HG02759 (cell line): Measurements from ENCODE around the gene HS3ST2.

Experiments used
- ATAC-seq: cut with Tn5 transposase; IDR thresholded peaks from one replicate; pipeline ENCODE4 v1.9.1; 2021; ENCODE audit warnings: mild to moderate bottlenecking, moderate library complexity; ENCODE audit not compliant: unreplicated experiment

Gene HS3ST2

DNA sequence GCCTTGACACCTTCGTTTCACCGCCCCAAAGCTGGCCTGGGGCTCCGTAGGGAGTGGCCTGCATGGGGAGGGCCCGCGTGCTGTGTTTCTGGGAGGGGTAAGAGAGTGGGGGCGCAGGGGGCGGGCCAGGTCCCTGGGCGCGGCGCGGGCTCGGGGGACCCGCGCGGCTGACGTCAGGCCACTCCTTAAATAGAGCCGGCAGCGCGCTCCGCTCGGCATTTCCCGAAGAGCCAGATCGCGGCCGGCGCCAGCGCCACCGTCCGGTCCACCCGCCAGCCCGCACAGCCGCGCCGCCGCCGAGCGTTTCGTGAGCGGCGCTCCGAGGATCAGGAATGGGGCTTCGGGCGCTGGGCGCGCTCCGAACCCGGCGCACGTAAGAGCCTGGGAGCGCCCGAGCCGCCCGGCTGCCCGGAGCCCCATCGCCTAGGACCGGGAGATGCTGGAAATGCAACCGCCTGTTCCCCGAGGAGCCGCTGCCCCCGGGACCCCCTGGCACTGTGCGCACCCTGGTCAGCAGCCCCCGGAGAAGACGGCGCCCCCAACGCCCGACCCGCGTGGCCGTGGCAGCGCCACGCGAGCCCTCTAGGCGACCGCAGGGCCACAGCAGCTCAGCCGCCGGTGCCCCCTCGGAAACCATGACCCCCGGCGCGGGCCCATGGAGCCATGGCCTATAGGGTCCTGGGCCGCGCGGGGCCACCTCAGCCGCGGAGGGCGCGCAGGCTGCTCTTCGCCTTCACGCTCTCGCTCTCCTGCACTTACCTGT, at the start of gene HS3ST2:
HS3ST2 (plus strand) TSS at position 215 of the 763 bp plus-strand sequence; CDS start at position 664, 449 bp downstream.
- no peak for ATAC-seq

DNA sequence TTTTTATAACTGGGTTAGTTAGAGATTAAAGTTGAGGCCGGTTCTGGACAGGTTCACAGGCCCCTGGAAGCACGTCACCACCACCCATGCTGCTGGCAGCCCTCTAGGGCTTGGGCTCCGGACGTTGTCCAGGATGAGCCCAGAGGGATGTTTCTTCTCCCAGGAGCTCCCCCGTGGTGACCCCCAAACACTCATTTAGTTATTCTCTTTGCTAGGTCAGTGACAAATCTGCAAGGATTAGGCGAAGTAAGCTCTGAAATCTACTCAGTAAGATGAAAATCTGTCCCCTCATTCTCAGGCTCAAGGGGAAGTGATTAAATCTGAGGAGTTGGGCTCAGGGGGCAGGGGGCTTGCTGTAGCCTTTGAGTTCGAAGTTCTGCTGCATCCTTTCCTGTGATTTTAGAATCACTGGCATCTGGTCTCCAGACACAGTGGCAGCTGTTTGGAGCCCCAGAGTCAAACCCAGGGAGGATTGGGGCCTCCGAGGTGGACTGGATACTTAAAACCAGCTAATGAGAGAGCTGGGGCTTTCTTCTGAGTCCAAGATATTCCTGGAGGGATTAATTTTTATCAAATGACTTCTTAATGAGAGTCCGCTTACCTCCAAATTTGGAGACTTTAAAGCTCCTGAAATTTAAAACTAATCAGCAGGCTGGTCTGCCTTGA, 49.2 kb upstream of the HS3ST2 start:
- ATAC-seq = no peak

DNA sequence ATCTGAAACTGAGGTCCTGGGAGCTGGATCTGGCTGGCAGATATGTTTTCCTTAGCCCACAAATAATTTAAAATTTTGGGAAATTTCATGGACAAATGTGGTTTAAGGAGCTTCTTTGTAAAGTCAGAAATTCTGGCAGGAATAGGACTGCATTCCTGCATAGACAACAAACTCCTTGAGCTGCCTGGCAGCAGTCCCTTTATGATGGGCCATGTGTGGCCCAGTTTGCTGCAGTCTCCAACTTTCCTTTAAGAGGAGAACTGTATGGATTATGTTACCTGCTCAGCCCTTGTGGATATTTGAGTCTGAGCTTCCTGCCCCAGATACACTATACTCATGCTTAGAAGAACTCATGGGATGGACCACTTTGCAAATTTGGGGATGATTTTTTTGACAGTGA, 48.5 kb upstream of the HS3ST2 start:
- ATAC-seq = no peak

DNA sequence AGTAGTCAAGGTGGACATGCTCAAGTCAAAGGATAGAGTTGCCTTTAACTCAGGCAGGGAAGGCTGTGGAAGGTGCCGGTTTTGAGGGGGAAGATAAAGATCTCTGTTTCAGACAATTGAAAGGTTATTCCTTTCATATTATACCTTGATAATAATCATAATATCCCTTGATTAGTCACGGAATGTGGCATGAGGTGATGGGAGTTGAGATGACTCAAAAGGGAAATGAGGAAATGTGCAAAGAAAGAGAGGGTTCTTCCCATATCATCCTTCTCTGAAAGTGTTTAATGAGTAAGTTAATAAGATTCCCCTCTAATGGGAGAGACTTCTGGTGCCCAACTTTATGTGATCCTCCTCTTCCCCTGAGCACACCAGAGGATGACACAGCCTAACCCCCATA, 43.1 kb upstream of the HS3ST2 start:
- no peak for ATAC-seq

DNA sequence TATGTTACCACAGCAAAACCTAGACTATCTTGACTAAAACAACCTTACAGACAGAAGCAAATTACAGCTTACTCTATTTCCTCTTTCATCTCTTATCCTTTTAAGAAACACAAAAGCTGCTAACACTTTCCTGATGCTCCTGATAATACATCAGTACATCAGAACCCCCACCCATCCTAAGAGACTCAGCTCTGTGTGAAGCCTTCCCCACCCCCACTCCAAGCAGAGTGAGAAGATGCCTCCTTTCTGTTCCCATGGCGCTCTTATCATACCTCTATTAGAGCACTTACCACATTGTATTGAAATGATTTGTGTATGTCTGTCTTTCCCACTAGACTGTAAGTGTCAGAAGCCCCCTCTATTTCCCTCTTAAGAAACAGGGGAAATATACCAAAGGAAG, 42.4 kb upstream of the HS3ST2 start:
- ATAC-seq = no peak

DNA sequence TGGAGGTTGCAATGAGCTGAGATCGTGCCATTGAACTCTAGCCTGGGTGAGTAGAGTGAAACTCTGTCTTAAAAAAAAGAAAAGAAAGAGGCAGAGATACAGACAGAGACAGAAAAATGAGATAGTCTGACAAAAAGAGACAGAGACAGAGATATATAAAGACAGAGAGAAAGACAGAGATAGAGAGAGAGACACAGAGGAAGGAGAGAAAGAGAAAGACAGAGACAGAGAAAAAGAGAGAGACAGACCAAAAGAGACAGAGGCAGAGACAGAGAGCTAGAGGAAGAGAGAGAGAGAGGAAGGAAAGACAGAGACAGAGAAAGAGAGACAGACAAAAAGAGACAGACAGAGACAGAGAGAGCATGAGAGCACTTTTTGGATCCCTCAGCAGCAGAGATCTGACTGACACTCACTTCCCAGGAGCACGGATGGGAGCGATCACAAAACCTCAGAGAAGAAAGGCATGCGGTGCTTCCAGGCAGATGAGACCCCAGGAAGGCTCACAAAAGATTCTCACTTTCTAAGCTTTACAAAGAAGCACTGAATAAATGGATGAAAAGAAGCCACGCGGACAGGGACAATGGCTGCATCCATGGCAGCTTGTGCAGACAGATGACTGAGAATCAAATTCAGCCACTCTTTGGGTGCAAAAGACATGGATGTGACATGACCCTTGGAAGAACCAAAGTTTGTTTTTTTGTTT, 38.6 kb upstream of the HS3ST2 start:
- ATAC-seq = no peak

DNA sequence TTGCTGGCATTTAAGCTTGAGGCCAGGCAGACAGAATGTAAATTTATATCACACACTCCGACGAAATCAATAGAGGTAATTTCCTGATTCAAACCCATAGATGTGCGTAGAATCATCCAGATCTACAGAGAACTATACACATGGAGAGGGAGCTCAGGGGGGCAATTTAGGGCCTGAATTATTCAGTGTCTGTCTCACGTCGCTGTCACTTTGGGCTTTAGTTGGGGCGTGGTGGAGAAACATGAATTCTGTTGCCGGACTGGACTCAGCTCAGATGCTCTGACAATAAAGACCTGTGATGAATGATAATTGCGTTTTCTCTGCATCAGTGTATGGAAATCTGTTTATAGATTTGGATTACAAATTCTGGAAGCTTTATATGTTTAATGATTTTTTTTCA, 32.5 kb upstream of the HS3ST2 start:
- no peak for ATAC-seq

DNA sequence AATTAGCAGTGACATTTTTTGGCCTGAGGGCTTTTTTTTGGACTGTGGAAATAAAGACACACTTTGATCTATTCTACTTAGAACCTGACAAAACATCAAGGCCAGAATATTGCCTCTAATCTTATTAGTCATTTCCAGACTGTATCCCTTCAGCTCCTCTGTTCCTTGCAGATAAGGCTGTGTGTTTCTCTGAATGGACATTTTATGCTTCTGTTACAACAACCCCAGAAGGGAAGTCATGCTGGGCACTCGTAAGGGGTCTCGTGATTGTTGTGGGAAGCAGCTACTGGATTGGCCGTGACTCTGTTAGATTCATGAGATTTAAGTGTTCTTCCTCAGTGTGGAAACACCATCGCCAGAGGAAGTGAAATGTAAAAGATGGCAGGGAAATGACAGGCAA, 31.6 kb upstream of the HS3ST2 start:
- ATAC-seq = no peak

DNA sequence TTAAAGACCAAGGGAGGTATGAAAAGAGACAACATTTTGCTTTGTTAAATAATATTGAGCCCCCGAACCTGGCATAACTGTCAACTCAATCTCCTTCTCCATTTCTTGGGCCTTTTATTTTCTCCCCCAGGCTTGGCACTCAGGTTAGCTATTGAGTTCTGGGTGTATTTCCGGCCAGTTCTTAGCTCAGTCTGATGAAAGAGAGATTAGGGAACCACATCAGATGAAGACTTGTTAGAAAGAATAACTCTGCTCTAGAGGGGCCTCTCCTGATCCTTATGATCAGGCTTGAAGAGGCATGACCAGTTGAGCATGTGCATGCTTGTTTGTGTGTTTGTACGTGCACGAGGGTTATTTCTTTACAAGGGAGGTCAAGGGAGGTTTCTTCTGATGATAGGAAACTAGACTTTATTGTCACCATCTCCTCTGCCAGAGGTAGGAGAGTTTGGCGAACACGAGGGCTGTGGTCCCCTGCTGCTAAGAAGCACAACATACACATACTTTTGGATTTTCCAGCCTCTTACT, 29.2 kb upstream of the HS3ST2 start:
- no peak for ATAC-seq

DNA sequence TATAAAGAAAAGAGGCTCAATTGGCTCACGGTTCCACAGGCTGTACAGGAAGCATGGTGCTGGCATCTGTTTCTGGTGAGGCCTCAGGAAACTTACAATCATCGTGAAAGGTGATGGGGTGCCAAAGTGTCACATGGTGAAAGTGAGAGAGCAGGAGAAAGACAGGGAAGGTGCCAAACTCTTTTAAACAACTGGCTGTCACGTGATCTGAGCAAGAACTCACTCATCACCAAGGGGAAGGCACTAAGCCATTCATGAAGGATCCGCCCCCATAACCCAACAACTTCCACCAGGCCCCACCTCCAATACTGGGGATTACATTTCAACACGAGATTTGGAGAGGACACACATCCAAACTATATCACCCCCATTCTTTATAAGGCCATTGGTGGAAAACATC, 28.4 kb upstream of the HS3ST2 start:
- no peak for ATAC-seq

DNA sequence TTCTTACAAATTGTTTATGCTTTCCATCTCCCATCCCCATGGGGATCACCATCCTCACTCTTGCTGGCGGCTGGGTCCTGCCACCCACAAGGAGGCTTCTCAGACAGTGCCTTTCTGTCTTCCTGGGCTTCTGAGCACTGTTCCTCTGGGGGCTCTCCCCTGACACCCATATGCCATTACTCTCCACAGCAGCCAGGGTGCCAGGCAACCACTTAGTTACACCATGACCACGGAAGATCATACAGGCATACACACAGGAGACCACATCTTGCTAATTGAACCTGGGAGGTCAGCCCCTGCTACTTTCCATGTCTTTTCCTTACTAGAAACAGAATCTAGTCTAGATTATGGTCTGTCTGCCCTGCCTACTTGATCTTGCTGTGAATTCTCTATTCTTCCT, 27.7 kb upstream of the HS3ST2 start:
- ATAC-seq = no peak

DNA sequence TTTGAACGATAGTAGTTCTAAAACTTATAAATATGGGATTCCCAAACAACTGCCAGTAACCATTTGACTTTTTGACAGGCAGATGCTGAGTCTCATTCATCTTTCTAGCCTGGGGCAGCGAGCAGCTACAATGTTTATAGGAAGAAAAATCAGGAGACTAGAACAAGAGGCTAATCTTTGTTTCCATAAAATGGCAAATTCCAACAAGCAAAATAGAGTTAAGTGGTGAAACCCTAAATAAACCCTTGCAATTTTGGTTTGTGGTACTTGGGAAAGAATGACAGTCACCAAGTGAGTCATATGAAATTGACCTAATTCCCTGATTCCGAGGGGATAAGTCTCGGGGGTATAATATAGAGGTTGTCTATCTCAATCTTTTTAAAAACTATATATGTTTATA, 27.3 kb upstream of the HS3ST2 start:
- no peak for ATAC-seq

DNA sequence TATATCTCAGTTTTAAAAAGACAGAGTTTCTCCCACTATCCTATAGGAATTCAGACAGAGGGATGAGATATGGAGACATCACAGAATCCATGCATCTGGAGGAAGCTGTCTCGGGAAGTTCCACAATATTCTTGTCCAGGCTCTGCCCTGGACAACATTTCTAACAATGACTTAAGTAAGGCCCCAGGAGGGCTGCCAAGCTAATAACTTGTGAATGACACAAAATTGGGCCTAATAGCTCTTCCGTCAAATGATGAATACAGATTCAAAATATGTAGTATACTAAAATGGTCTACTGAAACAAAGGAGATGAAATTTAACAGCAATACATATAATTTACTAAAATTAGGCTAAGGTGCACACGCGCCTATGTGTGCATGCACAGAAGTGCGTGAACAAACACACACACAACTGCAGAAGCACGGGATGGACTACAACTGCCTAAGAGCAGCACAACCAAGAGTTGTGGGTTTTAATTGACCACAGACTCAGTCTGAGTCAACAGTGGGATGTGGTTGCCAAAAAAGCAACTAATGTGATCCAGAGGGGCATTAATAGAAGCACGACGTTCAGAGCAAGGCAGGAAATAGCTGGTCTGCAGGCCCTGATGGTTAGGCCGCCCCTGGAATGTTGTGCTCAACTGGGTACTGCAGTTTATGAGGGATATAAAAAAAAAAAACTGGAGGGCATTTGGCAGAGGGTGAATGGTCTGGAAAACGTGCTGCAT, 26.3 kb upstream of the HS3ST2 start:
- no peak for ATAC-seq

DNA sequence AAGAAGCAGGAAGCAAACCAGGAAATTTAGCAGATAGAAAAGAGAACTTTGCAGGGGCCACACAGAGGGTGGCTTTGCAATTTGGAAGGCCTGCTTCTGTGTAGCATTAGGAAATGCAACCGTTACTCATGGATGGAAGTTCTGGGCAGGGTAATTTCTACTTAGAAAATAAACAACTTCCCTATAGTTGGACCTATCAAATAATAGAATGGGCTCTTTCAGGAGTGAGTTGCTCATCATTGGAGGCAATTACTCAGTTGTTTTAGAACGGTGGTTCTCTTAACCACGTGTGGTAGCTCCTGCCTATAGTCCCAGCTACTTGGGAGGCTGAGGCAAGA, 25.8 kb upstream of the HS3ST2 start:
- ATAC-seq = no peak

DNA sequence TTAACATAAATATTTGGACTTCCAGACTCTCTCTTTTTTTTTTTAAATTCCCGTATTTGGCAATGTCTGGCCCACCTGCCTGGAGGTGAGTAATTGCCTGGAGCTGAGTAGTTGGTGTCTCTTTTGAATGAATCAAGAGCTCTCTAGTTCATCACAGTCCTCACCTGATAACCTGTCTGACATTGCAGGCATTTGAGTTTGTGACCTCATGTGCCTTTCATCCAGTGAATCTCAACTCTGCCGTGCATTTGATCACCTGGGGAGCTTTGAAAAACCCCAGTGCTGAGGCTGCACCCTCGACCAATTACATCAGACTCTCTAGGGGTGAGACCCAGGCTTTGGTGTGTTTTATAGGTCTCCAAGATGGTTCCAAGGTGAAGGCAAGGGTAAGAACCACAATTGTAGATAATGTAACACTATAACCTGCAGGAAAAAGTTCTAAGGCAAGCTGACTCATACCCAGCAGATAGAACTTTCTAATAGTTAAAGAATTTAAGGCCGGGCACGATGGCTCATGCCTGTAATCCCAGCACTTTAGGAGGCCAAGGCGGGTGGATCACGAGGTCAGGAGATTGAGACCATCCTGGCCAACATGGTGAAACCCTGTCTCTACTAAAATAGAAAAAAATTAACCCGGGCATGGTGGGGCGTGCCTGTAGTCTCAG, 24.5 kb upstream of the HS3ST2 start:
- ATAC-seq = no peak

DNA sequence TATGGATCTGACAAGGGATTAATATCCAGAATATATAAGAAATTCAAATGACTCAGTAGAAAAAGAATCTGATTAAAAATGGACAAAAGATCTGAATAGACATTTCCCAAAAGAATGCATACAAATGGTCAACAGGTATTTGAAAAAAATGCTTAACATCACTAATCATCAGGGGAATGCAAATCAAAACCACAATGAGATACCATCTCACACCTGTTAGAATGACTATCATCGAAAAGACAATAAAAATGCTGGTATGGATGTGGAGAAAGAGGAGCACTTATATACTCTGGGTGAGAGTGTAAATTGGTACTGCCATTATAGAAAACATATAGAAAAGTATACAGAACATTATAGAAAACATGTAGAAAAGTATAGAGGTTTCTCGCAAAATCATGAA, 16.4 kb upstream of the HS3ST2 start:
- ATAC-seq = no peak

DNA sequence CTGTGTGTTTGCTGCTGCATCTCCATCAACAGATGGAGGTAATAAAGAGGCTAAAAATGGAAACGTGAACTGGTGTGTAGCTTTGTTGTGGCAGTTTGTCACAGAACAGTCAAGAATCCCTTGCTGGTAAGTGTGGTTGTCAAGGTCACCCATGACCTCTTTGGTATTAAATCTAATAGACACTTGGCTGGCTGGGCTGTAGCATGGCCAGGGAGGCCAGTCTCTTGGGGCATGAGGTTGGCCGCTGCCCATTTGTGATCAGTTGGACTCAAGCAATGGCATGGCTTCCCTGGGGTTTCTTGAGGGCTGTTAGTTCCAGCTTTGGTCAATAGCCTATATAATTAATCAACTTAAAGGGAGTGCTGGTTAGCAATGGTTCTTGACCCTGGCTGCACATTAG, 14.8 kb upstream of the HS3ST2 start:
- no peak for ATAC-seq

DNA sequence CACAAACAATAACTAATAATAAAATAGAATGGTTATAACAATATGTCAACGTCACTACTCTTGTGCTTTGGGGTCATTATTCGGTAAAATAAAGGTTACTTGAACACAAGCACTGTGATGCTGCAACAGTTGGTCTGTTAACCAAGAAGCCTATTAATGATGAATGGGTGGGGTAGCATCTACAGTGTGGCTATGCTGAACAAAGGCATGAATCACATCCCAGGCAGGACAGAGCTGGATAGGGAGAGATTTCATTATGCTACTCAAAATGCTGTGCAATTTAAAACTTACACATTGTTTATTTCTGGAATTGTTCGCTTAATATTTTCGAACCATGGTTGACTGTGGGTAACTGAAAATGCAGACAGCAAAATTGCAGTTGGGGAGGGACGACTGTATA, 9.1 kb upstream of the HS3ST2 start:
- ATAC-seq = no peak

DNA sequence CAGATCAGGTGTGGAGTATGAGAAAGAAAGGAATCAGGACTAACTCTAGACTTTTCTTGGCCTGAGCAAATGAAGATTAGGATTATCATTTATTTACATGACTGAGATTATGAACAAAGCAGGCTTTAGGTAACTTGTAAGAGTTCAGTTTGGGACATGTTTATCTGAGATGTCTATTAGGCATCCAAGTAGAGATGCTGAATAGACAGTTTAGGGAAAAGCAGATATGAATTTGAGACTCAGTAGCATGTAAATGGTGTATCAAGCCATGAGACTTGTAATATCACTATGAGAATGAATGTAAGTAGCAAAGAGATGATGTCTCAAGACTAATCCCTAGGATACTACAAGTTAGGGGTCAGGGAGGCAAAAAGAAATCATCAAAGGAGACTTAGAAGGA, 8.6 kb upstream of the HS3ST2 start:
- ATAC-seq = no peak

DNA sequence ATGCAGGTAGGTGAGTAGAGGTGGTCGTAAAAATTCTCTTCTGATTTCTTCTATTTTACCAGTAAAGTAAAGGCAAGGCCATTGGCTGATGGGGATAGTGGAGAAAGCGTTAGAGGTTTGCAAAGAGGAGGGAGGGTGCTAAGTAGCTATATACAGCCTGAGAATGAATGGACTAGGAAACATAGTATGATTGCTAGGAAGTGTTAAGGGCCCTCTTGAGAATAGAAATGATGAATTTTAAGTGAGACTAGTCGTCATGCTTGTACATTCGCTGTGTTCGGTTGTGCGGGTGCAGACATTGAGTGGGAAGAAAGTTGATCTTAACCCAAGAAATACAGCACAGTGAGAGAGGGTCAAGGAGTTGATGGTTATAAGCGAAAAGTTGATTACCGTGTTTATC, 7.2 kb upstream of the HS3ST2 start:
- ATAC-seq = no peak

DNA sequence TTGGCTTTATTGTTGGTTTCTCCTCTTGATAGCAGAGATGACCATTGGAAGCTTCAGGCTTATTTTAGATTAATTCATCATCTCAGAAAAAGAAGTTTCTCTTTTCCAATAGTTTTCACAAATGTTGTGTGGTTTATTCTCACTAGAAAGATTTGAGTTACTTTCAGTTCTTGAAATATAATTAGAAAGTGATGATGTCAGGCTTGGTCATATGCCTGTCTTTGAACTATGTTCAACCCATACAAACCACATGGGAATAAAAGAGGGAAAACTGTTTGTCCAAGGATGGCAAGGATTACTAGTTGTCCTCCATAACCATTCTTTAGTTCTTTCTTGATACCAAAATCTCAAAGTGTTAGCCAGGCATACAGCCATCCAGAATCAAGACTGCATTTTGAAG, 3.7 kb upstream of the HS3ST2 start:
- no peak for ATAC-seq
